Cerebellar cortex (tissue), 1 donor: ENCODE results near the gene THRAP3.
"Not testable (repeated sequence)": the region's sequence is repeated elsewhere in the genome, so short reads cannot be mapped to it uniquely, and the experiment has no call there.

Experiments used
- DNase-seq: peaks from one replicate; pipeline ENCODE4 v3.0.0-alpha.2; 2015; ENCODE audit warnings: low spot score

Gene THRAP3

GRCh38 chr1:36223996-36224536, at the start of gene THRAP3:
Gene THRAP3, plus strand, starts transcription at chr1:36224443. Its CDS starts 58,121 bp downstream, at chr1:36282564.
- DNase-seq, result peak; percentile 99

GRCh38 chr1:36174713-36175112, 49.5 kb upstream of the THRAP3 start:
- DNase-seq, result no peak

GRCh38 chr1:36175137-36176095, 48.8 kb upstream of the THRAP3 start:
- DNase-seq, result peak; percentile 73

GRCh38 chr1:36176106-36176949, 47.9 kb upstream of the THRAP3 start:
- DNase-seq, result no peak

GRCh38 chr1:36177589-36178431, 46.4 kb upstream of the THRAP3 start:
- DNase-seq, result no peak

GRCh38 chr1:36178471-36179219, 45.6 kb upstream of the THRAP3 start:
- no peak for DNase-seq

- no peak for DNase-seq
These were observed 45.0 kb upstream of the THRAP3 start for GRCh38 chr1:36179220-36179600.

GRCh38 chr1:36182734-36183133, 41.5 kb upstream of the THRAP3 start:
- no peak for DNase-seq

GRCh38 chr1:36183309-36183856, 40.9 kb upstream of the THRAP3 start:
- DNase-seq, result no peak

GRCh38 chr1:36187800-36188593, 36.2 kb upstream of the THRAP3 start:
- DNase-seq, result peak; percentile 97

- not testable (repeated sequence) for DNase-seq
These were observed 27.4 kb upstream of the THRAP3 start for GRCh38 chr1:36196805-36197204.

GRCh38 chr1:36198641-36199040, 25.6 kb upstream of the THRAP3 start:
- DNase-seq, result no peak

- DNase-seq, result no peak
These were observed 24.1 kb upstream of the THRAP3 start for GRCh38 chr1:36199934-36200741.

- DNase-seq, result no peak
These were observed 21.2 kb upstream of the THRAP3 start for GRCh38 chr1:36203027-36203553.

- DNase-seq, result no peak
These were observed 20.5 kb upstream of the THRAP3 start for GRCh38 chr1:36203554-36204346.

GRCh38 chr1:36204347-36204909, 19.8 kb upstream of the THRAP3 start:
- DNase-seq, result no peak

- DNase-seq, result no peak
These were observed 17.9 kb upstream of the THRAP3 start for GRCh38 chr1:36206323-36206858.
